HFFc6 (cell line): ENCODE measurements around the gene HSD17B14. TPM values are rescaled to one million over a fixed set of nuclear protein-coding genes. Genes with fewer than 3 reads are reported as not detected.

Source experiments
- DNase-seq: peaks from one replicate; pipeline ENCODE4 v3.0.0-alpha.2; 2018
- H3K27ac Mint-ChIP-seq: 2 replicates; pipeline ENCODE4 v1.8.0; 2020; ENCODE audit warnings: mild to moderate bottlenecking, mixed read lengths
- H3K27me3 Mint-ChIP-seq: 2 replicates; pipeline ENCODE4 v1.8.0; 2021; ENCODE audit warnings: mild to moderate bottlenecking, moderate library complexity, mixed read lengths; ENCODE audit not compliant: insufficient read depth
- H3K36me3 Mint-ChIP-seq: 2 replicates; pipeline ENCODE4 v1.8.0; 2021; ENCODE audit warnings: low read depth, mixed read lengths
- H3K4me1 Mint-ChIP-seq: 2 replicates; pipeline ENCODE4 v1.8.0; 2020; ENCODE audit warnings: low read depth, mixed read lengths
- H3K4me3 Mint-ChIP-seq: 2 replicates; pipeline ENCODE4 v1.8.0; 2020; ENCODE audit warnings: mild to moderate bottlenecking, moderate library complexity, mixed read lengths
- H3K9me3 Mint-ChIP-seq: 2 replicates; pipeline ENCODE4 v1.8.0; 2020; ENCODE audit warnings: mild to moderate bottlenecking, mixed read lengths
- CTCF ChIP-seq: fragments of 200-600 bp; sonication (generic); IDR thresholded peaks from 2 replicates; pipeline ENCODE4 v1.5.0; 2021; ENCODE audit warnings: antibody characterized with exemption, mild to moderate bottlenecking
- total RNA-seq, 6 experiments: library from RNA; stranded (reverse); fragmentation: NEBNext Ultra II Directional; extraction: Animal tissue kit (Norgen Biotek cat#: 25700); gene quantifications; 2 replicates in 1 of 6; 3 replicates in 5 of 6; pipeline ENCODE4 v1.2.3, GENCODE V29; 2021

HSD17B14 gene
- total RNA-seq, 6 experiments from 2014 or later, result 2.9 to 10.0 (median 8.9) TPM

- no peak overlapping the region for H3K4me3 Mint-ChIP-seq
- H3K9me3 Mint-ChIP-seq, result no peaks in the 10 kb centered on the region
- no peak overlapping the region for H3K27ac Mint-ChIP-seq
- H3K36me3 Mint-ChIP-seq, result no peaks in the 10 kb centered on the region
- no peaks in the 10 kb centered on the region; the same call in 1 of the 2 replicates for H3K27me3 Mint-ChIP-seq
- no peak for DNase-seq
- no peak for TF ChIP-seq CTCF
- H3K4me1 Mint-ChIP-seq, result peaks cover 17% of the 10 kb centered on the region
Observed at GRCh38 chr19:48806518-48806817, 29.8 kb downstream of the HSD17B14 start.

GRCh38 chr19:48805452-48805851 is 30.8 kb downstream of the HSD17B14 start:
- DNase-seq, result no peak
- no peak overlapping the region for H3K4me3 Mint-ChIP-seq
- peaks cover 17% of the 10 kb centered on the region for H3K4me1 Mint-ChIP-seq
- H3K27ac Mint-ChIP-seq, result no peak overlapping the region
- TF ChIP-seq CTCF, result no peak
- no peaks in the 10 kb centered on the region; the same call in 1 of the 2 replicates for H3K27me3 Mint-ChIP-seq
- H3K9me3 Mint-ChIP-seq, result no peaks in the 10 kb centered on the region
- no peaks in the 10 kb centered on the region for H3K36me3 Mint-ChIP-seq

GRCh38 chr19:48804496-48804895 is 31.8 kb downstream of the HSD17B14 start:
- no peaks in the 10 kb centered on the region for H3K36me3 Mint-ChIP-seq
- H3K9me3 Mint-ChIP-seq, result no peaks in the 10 kb centered on the region
- TF ChIP-seq CTCF, result no peak
- H3K27ac Mint-ChIP-seq, result no peak overlapping the region
- no peaks in the 10 kb centered on the region; the same call in 1 of the 2 replicates for H3K27me3 Mint-ChIP-seq
- no peak overlapping the region for H3K4me3 Mint-ChIP-seq
- no peak for DNase-seq
- peaks cover 8% of the 10 kb centered on the region for H3K4me1 Mint-ChIP-seq

GRCh38 chr19:48802623-48803022 is 33.7 kb downstream of the HSD17B14 start:
- Mint-ChIP-seq H3K4me3 (no peak overlapping the region), H3K9me3 (no peaks in the 10 kb centered on the region), H3K4me1 (no peaks in the 10 kb centered on the region), H3K27ac (no peak overlapping the region), H3K36me3 (no peaks in the 10 kb centered on the region), H3K27me3 (no peaks in the 10 kb centered on the region; the same call in 1 of the 2 replicates)
- no peak for DNase-seq
- TF ChIP-seq CTCF, result no peak

- no peak for TF ChIP-seq CTCF
- Mint-ChIP-seq H3K27ac (peak overlapping the region; percentile 51), H3K27me3 (no peaks in the 10 kb centered on the region), H3K4me3 (no peak overlapping the region), H3K36me3 (no peaks in the 10 kb centered on the region), H3K9me3 (no peaks in the 10 kb centered on the region), H3K4me1 (peaks cover 12% of the 10 kb centered on the region)
- DNase-seq, result no peak
Observed at GRCh38 chr19:48799358-48800300, 36.7 kb downstream of the HSD17B14 start.
